C4-2B (cell line): ENCODE data around the gene SOBP.

Experiments
- ZFX ChIP-seq: fragments of 450-650 bp; IDR thresholded peaks from 2 replicates; pipeline ENCODE4 v1.6.1; 2017
- TF ChIP-seq, protein P1 (sequence below): fragments of 450-650 bp; conservative IDR thresholded peaks from 2 replicates; pipeline ENCODE4 v1.5.1; 2017; ENCODE audit warnings: mild to moderate bottlenecking

DNA sequence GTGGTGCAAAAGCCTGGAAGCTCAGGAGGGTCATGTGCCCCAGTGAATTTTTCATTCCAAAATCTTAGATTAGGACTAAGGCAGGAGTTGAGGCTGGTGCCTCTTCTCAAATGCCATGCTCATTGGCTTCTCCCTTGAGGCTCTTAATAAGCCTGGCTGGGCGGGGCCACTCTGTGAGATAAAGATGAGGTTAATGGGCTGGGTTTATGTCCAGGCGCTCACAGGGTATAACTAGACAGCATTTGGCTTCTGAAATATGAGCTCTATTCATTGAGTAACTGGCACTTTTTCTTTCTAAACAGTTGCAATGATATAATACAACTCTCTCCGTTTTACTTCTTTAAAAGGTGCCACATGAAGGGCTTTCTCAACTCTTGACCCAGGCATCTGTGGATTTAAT is 177.9 kb downstream of the SOBP start:
- TF ChIP-seq, protein P1, sequence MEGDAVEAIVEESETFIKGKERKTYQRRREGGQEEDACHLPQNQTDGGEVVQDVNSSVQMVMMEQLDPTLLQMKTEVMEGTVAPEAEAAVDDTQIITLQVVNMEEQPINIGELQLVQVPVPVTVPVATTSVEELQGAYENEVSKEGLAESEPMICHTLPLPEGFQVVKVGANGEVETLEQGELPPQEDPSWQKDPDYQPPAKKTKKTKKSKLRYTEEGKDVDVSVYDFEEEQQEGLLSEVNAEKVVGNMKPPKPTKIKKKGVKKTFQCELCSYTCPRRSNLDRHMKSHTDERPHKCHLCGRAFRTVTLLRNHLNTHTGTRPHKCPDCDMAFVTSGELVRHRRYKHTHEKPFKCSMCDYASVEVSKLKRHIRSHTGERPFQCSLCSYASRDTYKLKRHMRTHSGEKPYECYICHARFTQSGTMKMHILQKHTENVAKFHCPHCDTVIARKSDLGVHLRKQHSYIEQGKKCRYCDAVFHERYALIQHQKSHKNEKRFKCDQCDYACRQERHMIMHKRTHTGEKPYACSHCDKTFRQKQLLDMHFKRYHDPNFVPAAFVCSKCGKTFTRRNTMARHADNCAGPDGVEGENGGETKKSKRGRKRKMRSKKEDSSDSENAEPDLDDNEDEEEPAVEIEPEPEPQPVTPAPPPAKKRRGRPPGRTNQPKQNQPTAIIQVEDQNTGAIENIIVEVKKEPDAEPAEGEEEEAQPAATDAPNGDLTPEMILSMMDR: no peak
- no peak for TF ChIP-seq ZFX
